Nephron (organoid): ENCODE data around the gene TMEM184B.
A peak's percentile ranks its signal among the peaks of the same experiment; 100 is the strongest.
"Not testable (repeated sequence)": the region's sequence is repeated elsewhere in the genome, so short reads cannot be mapped to it uniquely, and the experiment has no call there.

Experiments
- H3K27ac Mint-ChIP-seq, 3 experiments: 2 replicates each; pipeline ENCODE4 v1.8.0; 2020; ENCODE audit warnings: mixed read lengths in 3 of 3, mild to moderate bottlenecking in 2 of 3, moderate library complexity in 1 of 3
- H3K27me3 Mint-ChIP-seq: 2 replicates; pipeline ENCODE4 v1.8.0; 2021; ENCODE audit warnings: low read depth, mild to moderate bottlenecking, moderate library complexity, mixed read lengths
- H3K36me3 Mint-ChIP-seq: 2 replicates; pipeline ENCODE4 v1.8.0; 2020; ENCODE audit warnings: low read depth, mixed read lengths
- H3K4me1 Mint-ChIP-seq: 2 replicates; pipeline ENCODE4 v1.8.0; 2020; ENCODE audit warnings: mixed read lengths
- H3K4me3 Mint-ChIP-seq, 3 experiments: 2 replicates each; pipeline ENCODE4 v1.8.0; 2020; ENCODE audit warnings: mild to moderate bottlenecking in 3 of 3, mixed read lengths in 3 of 3, moderate library complexity in 2 of 3
- H3K9me3 Mint-ChIP-seq: 2 replicates; pipeline ENCODE4 v1.8.0; 2020; ENCODE audit warnings: mixed read lengths
- TF ChIP-seq, protein P1 (sequence below), 3 experiments: fragments of 200-600 bp; sonication (generic); IDR thresholded peaks; one replicate each; pipeline ENCODE4 v1.5.0; 2021; ENCODE audit warnings: antibody characterized with exemption in 3 of 3; ENCODE audit not compliant: unreplicated experiment in 3 of 3

TMEM184B gene

GRCh38 chr22:38235240-38235850, 37.5 kb downstream of the TMEM184B start:
- peaks cover 57% of the 10 kb centered on the region for H3K36me3 Mint-ChIP-seq
- H3K9me3 Mint-ChIP-seq = no peaks in the 10 kb centered on the region
- H3K27me3 Mint-ChIP-seq = no peaks in the 10 kb centered on the region
- no peak overlapping the region for H3K4me3 Mint-ChIP-seq
- H3K4me1 Mint-ChIP-seq = peaks cover 20% of the 10 kb centered on the region
- TF ChIP-seq, protein P1, sequence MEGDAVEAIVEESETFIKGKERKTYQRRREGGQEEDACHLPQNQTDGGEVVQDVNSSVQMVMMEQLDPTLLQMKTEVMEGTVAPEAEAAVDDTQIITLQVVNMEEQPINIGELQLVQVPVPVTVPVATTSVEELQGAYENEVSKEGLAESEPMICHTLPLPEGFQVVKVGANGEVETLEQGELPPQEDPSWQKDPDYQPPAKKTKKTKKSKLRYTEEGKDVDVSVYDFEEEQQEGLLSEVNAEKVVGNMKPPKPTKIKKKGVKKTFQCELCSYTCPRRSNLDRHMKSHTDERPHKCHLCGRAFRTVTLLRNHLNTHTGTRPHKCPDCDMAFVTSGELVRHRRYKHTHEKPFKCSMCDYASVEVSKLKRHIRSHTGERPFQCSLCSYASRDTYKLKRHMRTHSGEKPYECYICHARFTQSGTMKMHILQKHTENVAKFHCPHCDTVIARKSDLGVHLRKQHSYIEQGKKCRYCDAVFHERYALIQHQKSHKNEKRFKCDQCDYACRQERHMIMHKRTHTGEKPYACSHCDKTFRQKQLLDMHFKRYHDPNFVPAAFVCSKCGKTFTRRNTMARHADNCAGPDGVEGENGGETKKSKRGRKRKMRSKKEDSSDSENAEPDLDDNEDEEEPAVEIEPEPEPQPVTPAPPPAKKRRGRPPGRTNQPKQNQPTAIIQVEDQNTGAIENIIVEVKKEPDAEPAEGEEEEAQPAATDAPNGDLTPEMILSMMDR (IDR thresholded peaks at IDR 0.05; ENCODE audit: unreplicated experiment in 3 of 3) = no peak
- H3K27ac Mint-ChIP-seq = no peak overlapping the region

- not testable (repeated sequence) for H3K4me3 Mint-ChIP-seq, H3K9me3 Mint-ChIP-seq, H3K4me1 Mint-ChIP-seq, H3K27ac Mint-ChIP-seq, H3K27me3 Mint-ChIP-seq
- H3K36me3 Mint-ChIP-seq = peaks cover 56% of the 10 kb centered on the region
Observed at GRCh38 chr22:38233856-38234255, 39.0 kb downstream of the TMEM184B start.

DNA sequence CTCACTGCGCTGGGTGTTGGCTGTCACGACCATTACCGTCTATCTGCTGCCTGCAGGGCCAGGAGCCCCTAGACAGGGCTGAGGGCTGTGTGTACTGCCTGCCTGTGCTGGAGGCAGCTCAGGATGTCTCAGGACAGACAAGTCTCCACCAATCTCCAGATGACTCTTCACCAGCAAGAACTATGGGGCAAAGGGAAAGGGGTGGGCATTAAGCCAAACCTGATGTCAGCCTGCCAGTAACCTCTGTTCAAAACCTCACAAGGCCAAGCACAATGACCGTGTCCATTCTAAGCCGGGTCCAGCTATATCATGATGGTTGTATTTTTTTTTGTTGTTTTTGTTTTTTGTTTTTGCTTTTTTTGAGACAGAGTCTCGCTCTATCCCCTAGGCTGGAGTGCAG, 39.4 kb downstream of the TMEM184B start:
- H3K4me1 Mint-ChIP-seq = peaks cover under 1% of the 10 kb centered on the region

GRCh38 chr22:38232196-38232595, 40.6 kb downstream of the TMEM184B start:
- no peaks in the 10 kb centered on the region for H3K4me1 Mint-ChIP-seq
- no peak overlapping the region for H3K27ac Mint-ChIP-seq
- no peak overlapping the region for H3K4me3 Mint-ChIP-seq
- H3K36me3 Mint-ChIP-seq = peaks cover 59% of the 10 kb centered on the region
- H3K27me3 Mint-ChIP-seq = no peaks in the 10 kb centered on the region
- TF ChIP-seq, protein P1 (IDR thresholded peaks at IDR 0.05; ENCODE audit: unreplicated experiment in 3 of 3) = no peak
- H3K9me3 Mint-ChIP-seq = no peaks in the 10 kb centered on the region

More for the DNA sequence above, 39.4 kb downstream of the TMEM184B start:
- Mint-ChIP-seq H3K27ac (no peak overlapping the region), H3K27me3 (no peaks in the 10 kb centered on the region), H3K36me3 (peaks cover 60% of the 10 kb centered on the region), H3K9me3 (no peaks in the 10 kb centered on the region), H3K4me3 (no peak overlapping the region)
- TF ChIP-seq, protein P1 (IDR thresholded peaks at IDR 0.05; ENCODE audit: unreplicated experiment in 3 of 3) = no peak

DNA sequence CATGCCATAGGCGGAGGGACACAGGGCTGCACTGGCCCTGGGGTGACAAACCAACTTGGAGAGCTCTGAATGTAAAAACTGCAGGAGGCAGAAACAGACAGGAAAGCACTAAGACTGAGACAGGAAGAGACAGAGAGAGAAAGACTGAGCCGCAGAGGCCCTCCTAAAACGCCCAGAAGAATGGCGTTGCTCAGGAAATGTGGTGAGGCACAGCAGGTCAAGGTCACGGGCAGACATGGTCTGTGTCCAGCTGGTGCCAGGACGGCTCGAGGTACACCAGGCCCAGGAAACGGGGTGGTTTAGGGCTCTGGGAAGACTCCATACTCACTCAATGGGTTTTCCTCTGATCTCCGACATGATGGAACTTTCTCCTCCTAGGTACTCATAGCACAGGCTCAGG, 41.9 kb downstream of the TMEM184B start:
- Mint-ChIP-seq H3K9me3 (no peaks in the 10 kb centered on the region), H3K27ac (no peak overlapping the region), H3K36me3 (peaks cover 46% of the 10 kb centered on the region), H3K27me3 (no peaks in the 10 kb centered on the region), H3K4me3 (no peak overlapping the region), H3K4me1 (no peaks in the 10 kb centered on the region)
- TF ChIP-seq, protein P1 (IDR thresholded peaks at IDR 0.05; ENCODE audit: unreplicated experiment in 3 of 3) = no peak

GRCh38 chr22:38230108-38230825, 42.5 kb downstream of the TMEM184B start:
- Mint-ChIP-seq H3K4me1 (no peaks in the 10 kb centered on the region), H3K4me3 (no peak overlapping the region), H3K27ac (no peak overlapping the region), H3K9me3 (no peaks in the 10 kb centered on the region), H3K27me3 (no peaks in the 10 kb centered on the region), H3K36me3 (peaks cover 43% of the 10 kb centered on the region)
- TF ChIP-seq, protein P1 (IDR thresholded peaks at IDR 0.05; ENCODE audit: unreplicated experiment in 3 of 3) = peak in 1 of 3 experiments; percentile 24
